Thyroid gland (tissue), 4 donors: Measurements from ENCODE around the gene BLVRB.

Experiments used
- CTCF ChIP-seq, 6 experiments: fragments of 200-600 bp in 3 of 6; fragments of 450-650 bp in 3 of 6; sonication (generic) in 3 of 6; IDR thresholded peaks; one replicate each; pipeline ENCODE4 v1.5.1; 2016 to 2019; ENCODE audit warnings: antibody characterized with exemption in 6 of 6, mild to moderate bottlenecking in 2 of 6, inconsistent platforms in 1 of 6, moderate library complexity in 1 of 6
- POLR2A ChIP-seq, 2 donors: fragments of 450-650 bp; IDR thresholded peaks; one replicate each; pipeline ENCODE4 v1.6.1; 2017; ENCODE audit warnings: antibody characterized with exemption in 2 of 2, mild to moderate bottlenecking in 2 of 2, moderate library complexity in 1 of 2

- TF ChIP-seq CTCF (IDR thresholded peaks at IDR 0.05), result peak in 1 of 6 experiments; percentile 4
- peak; percentile 92 to 99 for TF ChIP-seq POLR2A (IDR thresholded peaks at IDR 0.05)
These were observed 21.3 kb downstream of the BLVRB start, which contains the start of gene SERTAD3 for GRCh38 chr19:40444000-40444824.
